ENCODE measurements around the gene RBPMS2. TPM values are rescaled to one million over a fixed set of nuclear protein-coding genes. Genes with fewer than 3 reads are reported as not detected.

The RBPMS2 gene
- polyA plus RNA-seq, 2 of the 4 experiments (the other 2 are of a cell fraction), result 3.0 to 8.7 TPM

DNA sequence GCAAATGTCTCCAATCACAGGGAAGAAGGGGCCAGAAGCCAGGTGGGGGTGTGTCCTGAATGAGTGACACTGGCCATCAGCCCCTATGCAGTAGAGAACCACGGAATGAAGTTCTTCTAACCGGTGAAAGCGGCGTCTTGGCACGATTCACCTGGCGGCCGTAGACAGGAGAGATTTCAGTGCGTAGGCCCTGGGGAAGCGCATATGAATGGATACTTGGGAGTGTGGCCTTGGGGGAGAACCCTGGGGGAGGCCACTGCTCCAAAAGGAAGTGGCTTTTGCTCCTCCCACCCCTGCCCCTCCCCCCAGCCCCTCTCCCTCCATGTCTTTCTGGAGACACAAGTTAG lies 43.6 kb downstream of the RBPMS2 start:
- H3K9me3 ChIP-seq, result no peaks in the 10 kb centered on the region
- peak in 1 of 2 experiments; percentile 13; a peak in 3 of 6 replicates for ATAC-seq
- FAIRE-seq, result no peak
- 56% methylated on average over 9 of the region's 9 CpGs for WGBS (ENCODE audit: missing lambda C conversion rate)
- TF ChIP-seq MYC (IDR thresholded peaks at IDR 0.05; ENCODE audit: borderline replicate concordance, low read length) (no peak), ESRRA (IDR thresholded peaks at IDR 0.05; ENCODE audit: borderline replicate concordance, low read length) (no peak), NPAS2 (CRISPR knock-in tag; IDR thresholded peaks at IDR 0.05; ENCODE audit: borderline replicate concordance) (no peak), JUN (IDR thresholded peaks at IDR 0.05) (no peak), CBX8 (IDR thresholded peaks at IDR 0.05) (no peak), SMC3 (IDR thresholded peaks at IDR 0.05) (no peak), EHMT2 (IDR thresholded peaks at IDR 0.05; ENCODE audit: low read depth) (no peak), HDAC2 (IDR thresholded peaks at IDR 0.05) (no peak), EP300 (IDR thresholded peaks at IDR 0.05) (no peak), CTCF (IDR thresholded peaks at IDR 0.05) (no peak)
- TF ChIP-seq, protein P1, sequence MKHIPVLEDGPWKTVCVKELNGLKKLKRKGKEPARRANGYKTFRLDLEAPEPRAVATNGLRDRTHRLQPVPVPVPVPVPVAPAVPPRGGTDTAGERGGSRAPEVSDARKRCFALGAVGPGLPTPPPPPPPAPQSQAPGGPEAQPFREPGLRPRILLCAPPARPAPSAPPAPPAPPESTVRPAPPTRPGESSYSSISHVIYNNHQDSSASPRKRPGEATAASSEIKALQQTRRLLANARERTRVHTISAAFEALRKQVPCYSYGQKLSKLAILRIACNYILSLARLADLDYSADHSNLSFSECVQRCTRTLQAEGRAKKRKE (CRISPR knock-in tag; IDR thresholded peaks at IDR 0.05; ENCODE audit: low read depth), result no peak
- ChIA-PET POLR2A (interaction anchor here (0.7 kb wide), 1 partner anchor 102 kb away, joined by 9 read pairs; no protein-coding TSS in a partner anchor), CTCF (interaction anchor here (0.7 to 44.5 kb wide), 39 partner anchors 10 to 350 kb away, joined by 3 to 1052 read pairs (median 5); no protein-coding TSS in a partner anchor)
- peaks cover 9% of the 10 kb centered on the region for H3K4me1 ChIP-seq
- no peak for DNase-seq (ENCODE audit: low read depth in 1 of 2, low spot score in 1 of 2)
- H3K4me3 ChIP-seq, result no peak overlapping the region
- H3K27ac ChIP-seq, result 0 out of 6 replicates have a peak overlapping the region, but pooled peaks of 1 of the 2 experiments have one; percentile 27
- no peak overlapping the region for H3K4me2 ChIP-seq

- Histone ChIP-seq H3K4me1 (peaks cover 9% of the 10 kb centered on the region), H3K4me3 (no peak overlapping the region), H3K4me2 (peak overlapping the region; percentile 50), H3K27ac (no peak overlapping the region), H3K9me3 (no peaks in the 10 kb centered on the region)
- peak; percentile 77 to 83 for DNase-seq (ENCODE audit: low read depth in 1 of 2, low spot score in 1 of 2)
- TF ChIP-seq RAD21 (conservative IDR thresholded peaks at IDR 0.05 in 1 of 2, IDR thresholded peaks at IDR 0.05 in 1 of 2) (peak; percentile 99 to 100), RCOR1 (IDR thresholded peaks at IDR 0.05; ENCODE audit: low read depth, low read length) (no peak), TP53 (CRISPR knock-in tag; IDR thresholded peaks at IDR 0.05) (no peak), CTCF (IDR thresholded peaks at IDR 0.05) (peak; percentile 99), GATA3 (IDR thresholded peaks at IDR 0.05; ENCODE audit: borderline replicate concordance) (no peak), SMC3 (IDR thresholded peaks at IDR 0.05) (peak; percentile 95), RNF2 (IDR thresholded peaks at IDR 0.05; ENCODE audit: borderline replicate concordance, low read depth) (no peak), ZSCAN20 (CRISPR knock-in tag; IDR thresholded peaks at IDR 0.05) (no peak), ZC3H11A (IDR thresholded peaks at IDR 0.05) (0 out of 2 replicates have a peak, but pooled peaks have one; percentile 2), POLR2A (IDR thresholded peaks at IDR 0.05; ENCODE audit: low read length) (no peak), MYC (IDR thresholded peaks at IDR 0.05; ENCODE audit: borderline replicate concordance, low read length) (0 out of 2 replicates have a peak, but pooled peaks have one; percentile 32), JUNB (IDR thresholded peaks at IDR 0.05) (no peak)
- ChIA-PET CTCF (interaction anchor here (0.6 to 44.5 kb wide), 57 partner anchors 10 to 350 kb away, joined by 3 to 1052 read pairs (median 5); no protein-coding TSS in a partner anchor), POLR2A (no interaction called here)
- peak; percentile 88 to 91 for ATAC-seq
- FAIRE-seq, result no peak
- WGBS (ENCODE audit: missing lambda C conversion rate), result 17% methylated on average over 16 of the region's 16 CpGs
Observed at GRCh38 chr15:64731012-64731804, 44.2 kb downstream of the RBPMS2 start.
